GM12878 (cell line): Measurements from ENCODE around the gene IGFLR1. TPM values are rescaled to one million over a fixed set of nuclear protein-coding genes. Genes with fewer than 3 reads are reported as not detected.

Experiments
- ATAC-seq: fragments of 200-7000 bp; cut with Tn5 transposase; 3 replicates; pipeline ENCODE4 v1.9.1; 2020; ENCODE audit warnings: mild to moderate bottlenecking, moderate library complexity
- BruUV-seq: library from RNA; stranded (reverse); fragments of 400-500 nt; replicated peaks from 2 replicates; lab custom pipeline; 2021; lab: Mats Ljungman, UMichigan
- CTCF ChIA-PET: fragments of 300-600 bp; sonication (Branson Sonifier 250); formaldehyde crosslinking; extraction: SDS; loops from one replicate; lab custom pipeline; 2021; ENCODE audit warnings: inconsistent platforms; lab: Yijun Ruan, JAX
- POLR2A ChIA-PET: fragments of 350-600 bp; formaldehyde crosslinking; extraction: SDS; loops from one replicate; lab custom pipeline; 2021; ENCODE audit warnings: inconsistent platforms; lab: Charles Lee
- RAD21 ChIA-PET: fragments of 300-600 bp; sonication (Branson Sonifier 250); formaldehyde crosslinking; loops from one replicate; lab custom pipeline; 2023; ENCODE audit warnings: antibody characterized with exemption; ENCODE audit not compliant: unreplicated experiment; lab: Charles Lee
- SMC1A ChIA-PET: fragments of 300-600 bp; sonication (Branson Sonifier 250); formaldehyde crosslinking; loops from one replicate; lab custom pipeline; 2023; ENCODE audit not compliant: unreplicated experiment, uncharacterized antibody; lab: Charles Lee
- DNase-seq: peaks from one replicate; pipeline ENCODE4 v3.0.0-alpha.2; 2011; ENCODE audit warnings: low read depth, low spot score
- FAIRE-seq: peaks from 3 replicates; lab custom pipeline; 2011; peaks lifted over from hg19 to GRCh38; lab: Jason Lieb, UNC
- H2AFZ ChIP-seq: 2 replicates; pipeline ENCODE4 v1.6.0; 2011; ENCODE audit warnings: low read depth, low read length, control low read depth; ENCODE audit not compliant: control insufficient read depth
- H3K27ac ChIP-seq: 2 replicates; pipeline ENCODE4 v1.5.1; 2011; ENCODE audit warnings: control low read depth; ENCODE audit not compliant: control insufficient read depth, insufficient read depth
- H3K27me3 ChIP-seq, 2 experiments: replicated peaks in 1 of 2; 2 replicates each; pipeline versions ENCODE4 v1.6.0 to v1.6.1; 2011; ENCODE audit warnings: low read length in 1 of 2; ENCODE audit not compliant: control insufficient read depth in 2 of 2, insufficient read depth in 2 of 2
- H3K36me3 ChIP-seq, 2 experiments: 2 replicates each; pipeline ENCODE4 v1.5.1; 2011; ENCODE audit warnings: low read length in 1 of 2; ENCODE audit not compliant: control insufficient read depth in 2 of 2, insufficient read depth in 2 of 2
- H3K4me1 ChIP-seq: 2 replicates; pipeline ENCODE4 v1.6.1; 2011; ENCODE audit warnings: mild to moderate bottlenecking, low read length, moderate library complexity, mixed read lengths; ENCODE audit not compliant: control insufficient read depth, insufficient read depth
- H3K4me2 ChIP-seq: 2 replicates; pipeline ENCODE4 v1.6.0; 2011; ENCODE audit warnings: control low read depth; ENCODE audit not compliant: control insufficient read depth, insufficient read depth
- H3K4me3 ChIP-seq: fragments of 200-600 bp; sonication (generic); 2 replicates; pipeline ENCODE4 v1.5.1; 2016
- H3K79me2 ChIP-seq: 2 replicates; pipeline ENCODE4 v1.6.0; 2011; ENCODE audit warnings: low read length; ENCODE audit not compliant: control insufficient read depth, insufficient read depth
- H3K9ac ChIP-seq: 2 replicates; pipeline ENCODE4 v1.8.0; 2011; ENCODE audit warnings: low read length, control low read depth, mixed read lengths; ENCODE audit not compliant: control insufficient read depth, insufficient read depth
- H3K9me3 ChIP-seq: replicated peaks from 3 replicates; pipeline ENCODE4 v1.5.1; 2011; ENCODE audit warnings: mild to moderate bottlenecking, low read length; ENCODE audit not compliant: control insufficient read depth, insufficient read depth
- H4K20me1 ChIP-seq: 2 replicates; pipeline ENCODE4 v1.6.0; 2011; ENCODE audit not compliant: control insufficient read depth, insufficient read depth
- E4F1 ChIP-seq: fragments of 450-650 bp; IDR thresholded peaks from 2 replicates; pipeline ENCODE4 v1.6.1; 2018; ENCODE audit warnings: borderline replicate concordance, mild to moderate bottlenecking; ENCODE audit not compliant: partially characterized antibody
- IRF5 ChIP-seq: fragments of 450-650 bp; IDR thresholded peaks from 2 replicates; pipeline ENCODE4 v1.6.1; 2017; ENCODE audit warnings: borderline replicate concordance
- JUND ChIP-seq: IDR thresholded peaks from 2 replicates; pipeline ENCODE4 v1.6.1; 2012; ENCODE audit warnings: low read depth, mild to moderate bottlenecking, low read length, improper control_type of control experiment, moderate library complexity
- MEF2B ChIP-seq: fragments of 450-650 bp; IDR thresholded peaks from 2 replicates; pipeline ENCODE4 v1.6.1; 2018; ENCODE audit warnings: mild to moderate bottlenecking, moderate library complexity; ENCODE audit not compliant: partially characterized antibody, poor library complexity, severe bottlenecking
- NKRF ChIP-seq: fragments of 450-650 bp; conservative IDR thresholded peaks from 2 replicates; pipeline ENCODE4 v1.6.1; 2017; ENCODE audit warnings: mild to moderate bottlenecking, moderate library complexity
- RUNX3 ChIP-seq: IDR thresholded peaks from 2 replicates; pipeline ENCODE4 v1.6.1; 2012; ENCODE audit warnings: low read length, inconsistent platforms
- SMC3 ChIP-seq: IDR thresholded peaks from 2 replicates; pipeline ENCODE4 v1.6.1; 2011; ENCODE audit warnings: low read length, improper control_type of control experiment, borderline replicate concordance
- SUZ12 ChIP-seq: fragments of 200-600 bp; sonication (generic); IDR thresholded peaks from one replicate; pipeline ENCODE4 v1.6.1; 2018; ENCODE audit warnings: antibody characterized with exemption, mild to moderate bottlenecking; ENCODE audit not compliant: unreplicated experiment
- TAF1 ChIP-seq: IDR thresholded peaks from 2 replicates; pipeline ENCODE4 v1.6.1; 2011; ENCODE audit warnings: mild to moderate bottlenecking, low read depth, low read length, borderline replicate concordance
- TCF12 ChIP-seq: IDR thresholded peaks from 2 replicates; pipeline ENCODE4 v1.6.1; 2011; ENCODE audit warnings: low read depth, mild to moderate bottlenecking, low read length
- ZBTB40 ChIP-seq: fragments of 450-650 bp; IDR thresholded peaks from 2 replicates; pipeline ENCODE4 v1.6.1; 2016; ENCODE audit warnings: mild to moderate bottlenecking, moderate library complexity, borderline replicate concordance
- ZNF384 ChIP-seq: IDR thresholded peaks from 2 replicates; pipeline ENCODE4 v1.6.1; 2012; ENCODE audit warnings: low read depth, mild to moderate bottlenecking, low read length, improper control_type of control experiment, borderline replicate concordance
- WGBS: methylation state at CpG from one replicate; pipeline ENCODE4 v1.1.6; 2016; ENCODE audit warnings: low lambda C conversion rate; ENCODE audit not compliant: insufficient replicate concordance, insufficient coverage; ENCODE audit errors: missing lambda C conversion rate; 5-methylcytosine and 5-hydroxymethylcytosine counted together
- in situ Hi-C: fragments of 300-500 bp; cut with MboI; formaldehyde crosslinking; loops from 9 replicates; pipeline ENCODE4 v1.14.3; 2018; ENCODE audit warnings: mixed read lengths
- intact Hi-C: fragments of 100-400 bp; cut with micrococcal nuclease; formaldehyde crosslinking; loops from one replicate; pipeline ENCODE4 v1.14.2; 2022; ENCODE audit not compliant: unreplicated experiment
- polyA plus RNA-seq, 11 experiments: library from polyadenylated mRNA; depleted of rRNA in 4 of 11; unstranded in 6 of 11; stranded (reverse) in 5 of 11; fragments of >200 nt; fragmentation: Nextera tagmentation in 4 of 11; fragmentation: Illumina TruSeq in 1 of 11; extraction: Ambion mirVana in 4 of 11; extraction: Trizol in 1 of 11; gene quantifications; 1 replicate in 1 of 11; 2 replicates in 10 of 11; pipeline versions ENCODE4 v1.2.1 to v1.2.3, GENCODE V29; 2011 to 2016; ENCODE audit warnings: inconsistent platforms in 2 of 11, missing spikeins in 2 of 11, low read depth in 1 of 11
- total RNA-seq, 4 experiments: library from RNA; depleted of rRNA in 3 of 4; stranded (reverse); fragments of >200 nt in 3 of 4; fragmentation: Illumina TruSeq in 1 of 4; extraction: Trizol in 1 of 4; gene quantifications; 2 replicates each; pipeline versions ENCODE4 v1.2.1 to v1.2.3, GENCODE V29; 2013 to 2021

IGFLR1 gene
- total and polyA plus RNA-seq, 10 of the 15 experiments (the other 5 are each of a cell fraction or from before 2014, with no cell fraction given), result 2.5 to 39.9 (median 24.8) TPM

- Histone ChIP-seq H4K20me1 (no peaks in the 10 kb centered on the region), H3K27ac (no peak overlapping the region), H3K79me2 (no peaks in the 10 kb centered on the region), H2AFZ (no peak overlapping the region), H3K36me3 (no peaks in the 10 kb centered on the region; a peak in 1 of 4 replicates), H3K27me3 (no peaks in the 10 kb centered on the region), H3K9ac (no peak overlapping the region), H3K4me3 (no peak overlapping the region), H3K4me1 (no peaks in the 10 kb centered on the region), H3K9me3 (no peaks in the 10 kb centered on the region), H3K4me2 (no peak overlapping the region)
- FAIRE-seq (no peak), ATAC-seq (no peak), DNase-seq (no peak)
- in situ Hi-C loops, result no loop called here
- intact Hi-C loops, result no loop called here
- no TSS peak for BruUV-seq
- SMC1A ChIA-PET, result no interaction called here
- POLR2A ChIA-PET, result interaction anchor here (1.6 kb wide), 1 partner anchor 33 kb away, joined by 4 read pairs; the partner anchor contains the start of gene LIN37
- RAD21 ChIA-PET, result interaction anchor here (0.5 kb wide), 1 partner anchor 69 kb away, joined by 3 read pairs; no protein-coding TSS in a partner anchor
- CTCF ChIA-PET, result no interaction called here
- WGBS, result 90% methylated on average over 20 of the region's 20 CpGs
- TF ChIP-seq SUZ12 (no peak), JUND (no peak), ZBTB40 (no peak), TCF12 (no peak), MEF2B (no peak), TAF1 (no peak), RUNX3 (no peak), ZNF384 (no peak), NKRF (no peak), IRF5 (no peak), E4F1 (no peak), SMC3 (no peak)
These were observed 38.5 kb upstream of the IGFLR1 start for GRCh38 chr19:35780717-35781116.
